ENCODE data around the gene LOXL1. TPM values are rescaled to one million over a fixed set of nuclear protein-coding genes. Genes with fewer than 3 reads are reported as not detected.

LOXL1 gene
- total RNA-seq, 1 experiment from 2014 or later, result 249 TPM

- Histone ChIP-seq H3K36me3 (ENCODE audit: low read depth, low read length) (peaks cover 32% of the 10 kb centered on the region), H3K9me3 (ENCODE audit: low read length) (no peaks in the 10 kb centered on the region), H3K27me3 (ENCODE audit: low read length) (no peaks in the 10 kb centered on the region), H3K9me2 (replicated peaks; ENCODE audit: low read length) (no peaks in the 10 kb centered on the region), H3K4me3 (ENCODE audit: low read length) (no peak overlapping the region), H4K20me1 (ENCODE audit: low read length) (no peaks in the 10 kb centered on the region), H3K27ac (ENCODE audit: low read length) (peak overlapping the region; percentile 96), H2AFZ (ENCODE audit: low read length) (no peak overlapping the region), H3K4me2 (ENCODE audit: low read length) (peak overlapping the region; percentile 66), H3K9ac (ENCODE audit: low read length) (peak overlapping the region; percentile 66), H3F3A (ENCODE audit: low read length, unreplicated experiment) (peaks cover 4% of the 10 kb centered on the region), H3K79me2 (ENCODE audit: low read length) (peaks cover 76% of the 10 kb centered on the region), H3K4me1 (ENCODE audit: insufficient read depth, low read length) (peaks cover 72% of the 10 kb centered on the region)
- TSS peak; percentile 73 for BruUV-seq (replicated peaks)
- intact Hi-C loops (cut with micrococcal nuclease), result no loop called here
- TF ChIP-seq EZH2phosphoT487 (IDR thresholded peaks at IDR 0.05; ENCODE audit: borderline replicate concordance, low read length) (no peak), EZH2 (IDR thresholded peaks at IDR 0.05; ENCODE audit: low read length, unreplicated experiment) (no peak)
- TF ChIP-seq, protein P1, sequence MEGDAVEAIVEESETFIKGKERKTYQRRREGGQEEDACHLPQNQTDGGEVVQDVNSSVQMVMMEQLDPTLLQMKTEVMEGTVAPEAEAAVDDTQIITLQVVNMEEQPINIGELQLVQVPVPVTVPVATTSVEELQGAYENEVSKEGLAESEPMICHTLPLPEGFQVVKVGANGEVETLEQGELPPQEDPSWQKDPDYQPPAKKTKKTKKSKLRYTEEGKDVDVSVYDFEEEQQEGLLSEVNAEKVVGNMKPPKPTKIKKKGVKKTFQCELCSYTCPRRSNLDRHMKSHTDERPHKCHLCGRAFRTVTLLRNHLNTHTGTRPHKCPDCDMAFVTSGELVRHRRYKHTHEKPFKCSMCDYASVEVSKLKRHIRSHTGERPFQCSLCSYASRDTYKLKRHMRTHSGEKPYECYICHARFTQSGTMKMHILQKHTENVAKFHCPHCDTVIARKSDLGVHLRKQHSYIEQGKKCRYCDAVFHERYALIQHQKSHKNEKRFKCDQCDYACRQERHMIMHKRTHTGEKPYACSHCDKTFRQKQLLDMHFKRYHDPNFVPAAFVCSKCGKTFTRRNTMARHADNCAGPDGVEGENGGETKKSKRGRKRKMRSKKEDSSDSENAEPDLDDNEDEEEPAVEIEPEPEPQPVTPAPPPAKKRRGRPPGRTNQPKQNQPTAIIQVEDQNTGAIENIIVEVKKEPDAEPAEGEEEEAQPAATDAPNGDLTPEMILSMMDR (conservative IDR thresholded peaks at IDR 0.05; ENCODE audit: low read depth, low read length), result no peak
- DNase-seq (no peak), ATAC-seq (no peak; the same call in 1 of the 2 replicates)
- POLR2A ChIA-PET (ENCODE audit: unreplicated experiment), result interaction anchor here (0.6 to 0.7 kb wide), 2 partner anchors 15 to 32 kb away, joined by 3 to 5 read pairs; partner anchors contain the start of gene LOXL1
- CTCF ChIA-PET, result interaction anchor here (0.6 to 1.2 kb wide), 2 partner anchors 28 to 43 kb away, joined by 3 to 4 read pairs; no protein-coding TSS in a partner anchor
Observed at GRCh38 chr15:73941449-73941848, 15.2 kb downstream of the LOXL1 start.

DNA sequence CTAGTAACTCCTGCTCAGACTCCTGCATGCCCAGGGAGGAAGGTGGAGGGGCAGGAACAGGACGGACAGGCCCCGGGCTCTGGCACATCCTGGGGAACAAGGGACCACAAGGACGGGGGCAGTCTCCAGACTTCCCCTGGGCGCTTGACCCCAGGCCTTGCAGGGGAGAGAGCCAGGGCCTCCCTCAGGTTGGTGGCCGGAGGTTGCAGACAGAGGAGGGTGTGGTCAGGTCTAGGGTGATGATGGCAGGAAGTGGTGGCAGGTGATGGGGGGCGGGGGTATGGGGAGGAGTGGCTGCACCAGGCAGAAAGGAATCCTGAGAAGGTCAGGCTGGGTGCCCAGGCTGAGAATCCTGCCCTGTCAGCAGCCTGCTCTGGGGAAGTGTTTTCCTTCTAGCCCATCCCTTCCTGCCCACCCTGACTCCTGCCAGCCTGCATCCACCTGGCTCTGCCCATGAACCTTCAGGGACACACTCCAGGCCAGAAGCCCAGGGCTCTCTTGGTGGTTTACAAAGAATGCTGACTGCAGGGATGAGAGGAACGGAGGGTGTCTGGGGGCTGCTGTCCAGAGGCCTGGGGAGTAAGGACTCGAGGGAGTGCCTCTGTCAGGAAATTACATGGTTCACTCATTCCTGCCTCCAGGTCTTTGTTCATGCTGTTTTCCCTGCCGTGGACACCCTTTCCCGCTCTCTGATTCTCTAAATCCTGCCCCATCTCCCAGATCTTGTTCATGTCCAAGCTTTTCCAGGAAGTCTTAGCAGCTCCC lies 15.8 kb downstream of the LOXL1 start:
- ATAC-seq, result peak; percentile 74
- Histone ChIP-seq H3K27ac (ENCODE audit: low read length) (peak overlapping the region; percentile 96), H3K9ac (ENCODE audit: low read length) (peak overlapping the region; percentile 66)

More for the DNA sequence above, 15.8 kb downstream of the LOXL1 start:
- intact Hi-C loops (cut with micrococcal nuclease), result no loop called here
- ChIA-PET POLR2A (ENCODE audit: unreplicated experiment) (no interaction called here), CTCF (interaction anchor here (1.2 kb wide), 1 partner anchor 44 kb away, joined by 4 read pairs; no protein-coding TSS in a partner anchor)
- Histone ChIP-seq H3K9me3 (ENCODE audit: low read length) (no peaks in the 10 kb centered on the region), H4K20me1 (ENCODE audit: low read length) (no peaks in the 10 kb centered on the region), H3K36me3 (ENCODE audit: low read depth, low read length) (peaks cover 38% of the 10 kb centered on the region), H3K27me3 (ENCODE audit: low read length) (no peaks in the 10 kb centered on the region), H3K4me2 (ENCODE audit: low read length) (peak overlapping the region; percentile 66), H2AFZ (ENCODE audit: low read length) (no peak overlapping the region), H3K4me1 (ENCODE audit: insufficient read depth, low read length) (peaks cover 66% of the 10 kb centered on the region), H3K4me3 (ENCODE audit: low read length) (no peak overlapping the region), H3K79me2 (ENCODE audit: low read length) (peaks cover 70% of the 10 kb centered on the region), H3F3A (ENCODE audit: low read length, unreplicated experiment) (peaks cover 4% of the 10 kb centered on the region), H3K9me2 (replicated peaks; ENCODE audit: low read length) (no peaks in the 10 kb centered on the region)
- DNase-seq, result peak; percentile 90
- BruUV-seq (replicated peaks), result TSS peak; percentile 35
- no peak for TF ChIP-seq EZH2 (IDR thresholded peaks at IDR 0.05; ENCODE audit: low read length, unreplicated experiment)
- no peak for TF ChIP-seq EZH2phosphoT487 (IDR thresholded peaks at IDR 0.05; ENCODE audit: borderline replicate concordance, low read length)
- TF ChIP-seq, protein P1 (conservative IDR thresholded peaks at IDR 0.05; ENCODE audit: low read depth, low read length), result no peak

Data from PC-3 (cell line).